Activated CD8-positive, alpha-beta memory T cell treated with anti-CD3 and anti-CD28 coated beads, Interleukin-2, amount 10 ng/mL, durations not matched to agents 7 days and 5 days (primary cell): ENCODE measurements around the gene EPC2. TPM values are rescaled to one million over a fixed set of nuclear protein-coding genes. Genes with fewer than 3 reads are reported as not detected.
"Not testable (repeated sequence)": the region's sequence is repeated elsewhere in the genome, so short reads cannot be mapped to it uniquely, and the experiment has no call there.

Source experiments
- ATAC-seq: fragments of 150-1000 bp; cut with Tn5 transposase; one replicate; pipeline ENCODE4 v1.10.0; 2021; ENCODE audit warnings: moderate library complexity
- CTCF ChIA-PET: fragments of 350-600 bp; sonication (Branson Sonifier 250); formaldehyde crosslinking; loops from one replicate; lab custom pipeline; 2021; ENCODE audit warnings: antibody characterized with exemption; lab: Charles Lee
- DNase-seq: peaks from one replicate; pipeline ENCODE4 v3.0.0-alpha.2; 2020
- H3K27ac Mint-ChIP-seq: one replicate; pipeline ENCODE4 v1.8.0; 2021; ENCODE audit warnings: mild to moderate bottlenecking, mixed read lengths
- H3K27me3 Mint-ChIP-seq: one replicate; pipeline ENCODE4 v1.8.0; 2021; ENCODE audit warnings: mixed read lengths
- H3K36me3 Mint-ChIP-seq: one replicate; pipeline ENCODE4 v1.8.0; 2021; ENCODE audit warnings: mild to moderate bottlenecking, mixed read lengths
- H3K4me1 Mint-ChIP-seq: one replicate; pipeline ENCODE4 v1.8.0; 2021; ENCODE audit warnings: mixed read lengths
- H3K4me3 Mint-ChIP-seq: one replicate; pipeline ENCODE4 v1.8.0; 2021; ENCODE audit warnings: mild to moderate bottlenecking, moderate library complexity, mixed read lengths
- H3K9me3 Mint-ChIP-seq: one replicate; pipeline ENCODE4 v1.8.0; 2022; ENCODE audit warnings: low read depth, mixed read lengths
- total RNA-seq, 2 experiments: library from RNA; stranded (reverse); gene quantifications; one replicate each; pipeline ENCODE4 v1.2.3, GENCODE V29; 2021

EPC2 gene
- total RNA-seq, 2 experiments from 2014 or later: 19.4 to 21.8 TPM

DNA sequence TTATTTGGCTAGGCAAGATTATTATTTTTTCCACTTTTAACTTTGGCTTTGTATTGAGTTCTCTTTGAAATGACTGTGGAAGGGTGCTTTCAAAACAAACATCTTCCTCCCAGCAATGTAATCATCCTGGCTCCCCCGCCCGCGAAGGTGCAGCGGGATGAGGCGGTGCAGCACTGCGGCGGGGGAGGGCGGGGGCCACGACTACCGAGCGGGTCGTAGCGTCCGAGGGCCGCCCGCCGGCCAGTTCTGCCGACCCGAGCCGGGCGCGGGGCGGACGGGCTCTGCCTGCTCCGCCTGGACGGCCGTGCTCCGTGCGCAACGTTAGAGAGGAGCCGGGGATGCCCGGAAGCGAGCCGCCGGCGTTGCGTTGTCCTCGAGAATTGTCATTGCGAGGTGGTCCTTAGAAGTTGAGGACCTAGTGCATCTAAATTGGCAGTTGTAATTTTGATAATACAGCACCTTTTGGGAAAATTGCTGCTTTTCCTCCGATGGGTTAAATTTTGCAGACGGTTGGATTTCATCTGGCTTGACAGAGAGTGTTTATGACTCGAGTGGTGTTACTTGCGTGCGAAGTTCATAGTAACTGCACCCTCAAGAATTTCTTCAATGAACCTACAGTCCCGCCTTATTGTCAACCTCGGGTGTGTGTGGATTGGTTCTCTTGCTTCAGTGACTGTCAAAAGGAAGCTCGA lies 1.1 kb downstream of the EPC2 start:
- H3K9me3 Mint-ChIP-seq: no peaks in the 10 kb centered on the region
- peak overlapping the region; percentile 89 for H3K27ac Mint-ChIP-seq
- H3K4me3 Mint-ChIP-seq: peak overlapping the region; percentile 88
- peaks cover 30% of the 10 kb centered on the region for H3K27me3 Mint-ChIP-seq
- peaks cover 33% of the 10 kb centered on the region for H3K4me1 Mint-ChIP-seq
- ATAC-seq (peak; percentile 65), DNase-seq (peak; percentile 84)
- peaks cover 3% of the 10 kb centered on the region for H3K36me3 Mint-ChIP-seq
- CTCF ChIA-PET: interaction anchor here (0.5 to 1.4 kb wide), 6 partner anchors 92 to 658 kb away, joined by 3 to 5 read pairs (median 3); partner anchors contain the start of genes MBD5 and ORC4

GRCh38 chr2:148646231-148646559 lies 1.6 kb downstream of the EPC2 start:
- peak overlapping the region; percentile 88 for H3K4me3 Mint-ChIP-seq
- peak overlapping the region; percentile 89 for H3K27ac Mint-ChIP-seq
- peaks cover 3% of the 10 kb centered on the region for H3K36me3 Mint-ChIP-seq
- no peaks in the 10 kb centered on the region for H3K9me3 Mint-ChIP-seq
- peaks cover 24% of the 10 kb centered on the region for H3K27me3 Mint-ChIP-seq
- CTCF ChIA-PET: interaction anchor here (0.6 to 1.4 kb wide), 5 partner anchors 93 to 658 kb away, joined by 3 to 5 read pairs (median 3); partner anchors contain the start of genes MBD5 and ORC4
- DNase-seq (no peak), ATAC-seq (no peak)
- H3K4me1 Mint-ChIP-seq: peaks cover 38% of the 10 kb centered on the region

DNA sequence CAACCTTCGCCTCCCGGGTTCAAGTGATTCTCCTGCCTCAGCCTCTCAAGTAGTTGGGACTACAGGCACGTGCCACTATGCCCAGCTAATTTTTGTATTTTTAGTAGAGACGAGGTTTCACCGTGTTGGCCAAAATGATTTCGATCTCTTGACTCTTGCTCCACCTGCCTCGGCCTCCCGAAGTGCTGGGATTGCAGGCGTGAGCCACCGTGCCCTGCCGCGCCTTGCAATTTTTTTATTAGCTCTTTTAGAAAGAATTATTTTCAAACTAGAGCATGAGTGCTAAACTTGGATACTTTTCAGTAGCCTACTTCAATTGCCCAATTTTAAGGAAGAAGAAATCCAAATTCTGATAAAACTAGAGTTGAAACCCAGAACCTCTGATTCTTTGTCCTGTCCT lies 3.2 kb downstream of the EPC2 start:
- not testable (repeated sequence) for H3K36me3 Mint-ChIP-seq

DNA sequence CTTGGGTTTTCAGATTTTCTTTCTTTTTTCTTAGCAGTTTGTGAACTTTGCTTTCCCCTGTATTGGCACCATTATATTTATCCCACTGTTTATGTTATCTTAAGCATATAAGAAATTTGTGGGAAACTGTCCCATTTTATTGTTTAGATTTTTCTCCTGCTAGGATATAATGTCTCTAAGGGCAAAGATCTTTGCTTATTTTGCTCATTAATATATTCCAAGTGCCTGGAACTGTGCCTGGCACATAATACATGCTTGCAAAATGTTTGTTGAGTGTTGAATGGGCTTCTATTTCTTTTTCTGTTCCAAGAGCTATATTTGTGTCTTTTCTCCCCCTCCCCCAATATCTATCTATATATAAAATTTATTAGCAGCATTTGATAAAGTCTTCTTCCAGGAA lies 5.4 kb downstream of the EPC2 start:
- no peaks in the 10 kb centered on the region for H3K27me3 Mint-ChIP-seq
- peaks cover 43% of the 10 kb centered on the region for H3K4me1 Mint-ChIP-seq
- no peak overlapping the region for H3K27ac Mint-ChIP-seq
- DNase-seq (no peak), ATAC-seq (no peak)
- CTCF ChIA-PET: interaction anchor here (1.8 kb wide), 1 partner anchor 8 kb away, joined by 5 read pairs; no protein-coding TSS in a partner anchor
- H3K36me3 Mint-ChIP-seq: peaks cover 3% of the 10 kb centered on the region
- H3K9me3 Mint-ChIP-seq: no peaks in the 10 kb centered on the region
- H3K4me3 Mint-ChIP-seq: no peak overlapping the region

More for the DNA sequence above, 3.2 kb downstream of the EPC2 start:
- not testable (repeated sequence) for H3K9me3 Mint-ChIP-seq, H3K27ac Mint-ChIP-seq, DNase-seq, H3K4me3 Mint-ChIP-seq, ATAC-seq
- CTCF ChIA-PET: interaction anchor here (0.6 to 1.0 kb wide), 2 partner anchors 44 to 279 kb away, joined by 3 read pairs; no protein-coding TSS in a partner anchor
- H3K4me1 Mint-ChIP-seq: peaks cover 47% of the 10 kb centered on the region
- H3K27me3 Mint-ChIP-seq: peaks cover 13% of the 10 kb centered on the region

DNA sequence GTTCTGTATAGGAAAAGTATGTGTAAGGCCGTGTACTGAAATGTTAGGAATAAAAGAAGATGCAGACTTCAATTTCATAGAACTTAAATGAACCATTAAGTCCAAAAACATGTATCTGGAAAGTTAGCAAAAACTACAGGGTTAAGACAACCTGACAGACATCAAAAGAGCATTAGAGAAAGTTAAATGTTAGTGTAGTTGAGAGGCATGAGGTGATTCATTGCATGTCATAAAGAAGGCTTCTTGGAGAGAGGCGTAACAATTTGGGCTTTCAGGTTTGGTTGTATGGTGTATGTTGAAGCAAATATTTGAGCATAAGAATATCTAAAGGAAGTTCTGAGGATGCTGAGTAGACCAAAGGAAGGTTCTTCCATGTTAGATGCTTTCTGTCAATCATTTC lies 6.3 kb downstream of the EPC2 start:
- H3K4me1 Mint-ChIP-seq: peaks cover 45% of the 10 kb centered on the region
- CTCF ChIA-PET: no interaction called here
- no peak overlapping the region for H3K4me3 Mint-ChIP-seq
- peaks cover 3% of the 10 kb centered on the region for H3K36me3 Mint-ChIP-seq
- DNase-seq: no peak
- no peaks in the 10 kb centered on the region for H3K27me3 Mint-ChIP-seq
- no peaks in the 10 kb centered on the region for H3K9me3 Mint-ChIP-seq
- no peak overlapping the region for H3K27ac Mint-ChIP-seq
- no peak for ATAC-seq

- ATAC-seq (no peak), DNase-seq (no peak)
- Mint-ChIP-seq H3K27ac (no peak overlapping the region), H3K9me3 (no peaks in the 10 kb centered on the region), H3K4me3 (no peak overlapping the region), H3K27me3 (no peaks in the 10 kb centered on the region), H3K36me3 (peaks cover 1% of the 10 kb centered on the region), H3K4me1 (peaks cover 47% of the 10 kb centered on the region)
- CTCF ChIA-PET: no interaction called here
These were observed 7.4 kb downstream of the EPC2 start for GRCh38 chr2:148651972-148652371.

DNA sequence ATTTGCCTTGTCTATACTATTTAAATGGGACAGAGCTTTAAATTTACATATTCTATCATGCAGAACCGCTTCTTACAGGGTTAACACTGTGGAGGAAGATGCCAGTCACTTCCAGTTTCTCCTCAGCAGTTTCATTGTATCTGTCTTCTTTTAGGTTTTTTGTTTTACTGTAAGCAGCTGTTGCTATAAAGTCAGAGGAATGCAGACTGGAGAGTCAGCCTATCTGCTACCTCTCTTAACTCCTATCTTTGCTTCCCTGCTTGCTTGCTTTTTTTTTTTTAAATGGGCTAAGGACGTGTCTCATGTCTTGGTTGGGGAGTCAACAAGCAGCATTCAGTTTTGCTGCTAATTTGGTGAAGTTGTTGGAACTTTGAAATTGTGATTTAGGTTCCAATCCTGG lies 8.9 kb downstream of the EPC2 start:
- no peak overlapping the region for H3K27ac Mint-ChIP-seq
- no peaks in the 10 kb centered on the region for H3K27me3 Mint-ChIP-seq
- H3K36me3 Mint-ChIP-seq: peaks cover 1% of the 10 kb centered on the region
- H3K4me1 Mint-ChIP-seq: peaks cover 57% of the 10 kb centered on the region
- DNase-seq (no peak), ATAC-seq (peak; percentile 30)
- H3K4me3 Mint-ChIP-seq: no peak overlapping the region
- CTCF ChIA-PET: no interaction called here
- H3K9me3 Mint-ChIP-seq: no peaks in the 10 kb centered on the region

DNA sequence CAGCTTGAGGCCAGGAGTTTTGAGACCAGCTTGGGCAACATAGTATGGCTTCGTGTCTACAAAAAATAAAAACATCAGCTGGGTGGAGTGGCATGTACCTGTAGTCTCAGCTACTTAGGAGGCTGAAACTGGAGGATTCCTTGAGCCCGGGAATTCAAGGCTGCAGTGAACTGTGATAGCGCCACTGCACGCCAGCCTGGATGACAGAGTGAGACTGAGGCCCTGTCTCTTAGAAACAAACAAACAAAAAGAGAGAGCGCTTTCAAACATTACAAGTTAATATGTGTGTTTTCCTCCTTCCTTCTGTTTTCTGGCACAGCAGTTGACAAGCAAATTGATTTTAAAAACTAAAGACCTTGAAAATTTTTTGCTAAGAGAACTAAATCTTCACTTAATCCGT lies 9.9 kb downstream of the EPC2 start:
- CTCF ChIA-PET: no interaction called here
- DNase-seq (no peak), ATAC-seq (no peak)
- Mint-ChIP-seq H3K27me3 (no peaks in the 10 kb centered on the region), H3K27ac (no peak overlapping the region), H3K4me3 (no peak overlapping the region), H3K4me1 (peaks cover 57% of the 10 kb centered on the region), H3K9me3 (no peaks in the 10 kb centered on the region), H3K36me3 (no peaks in the 10 kb centered on the region)

GRCh38 chr2:148656516-148656915 lies 12.0 kb downstream of the EPC2 start:
- H3K4me3 Mint-ChIP-seq: no peak overlapping the region
- ATAC-seq: no peak

GRCh38 chr2:148658807-148659722 lies 14.5 kb downstream of the EPC2 start:
- H3K36me3 Mint-ChIP-seq: peaks cover 7% of the 10 kb centered on the region
- peak overlapping the region; percentile 74 for H3K27ac Mint-ChIP-seq
- CTCF ChIA-PET: no interaction called here
- peak; percentile 84 for ATAC-seq
- no peak for DNase-seq
- no peaks in the 10 kb centered on the region for H3K9me3 Mint-ChIP-seq
- H3K4me1 Mint-ChIP-seq: peaks cover 44% of the 10 kb centered on the region
- H3K4me3 Mint-ChIP-seq: no peak overlapping the region
- no peaks in the 10 kb centered on the region for H3K27me3 Mint-ChIP-seq

More at GRCh38 chr2:148656516-148656915, 12.0 kb downstream of the EPC2 start:
- Mint-ChIP-seq H3K27ac (no peak overlapping the region), H3K27me3 (no peaks in the 10 kb centered on the region), H3K36me3 (no peaks in the 10 kb centered on the region), H3K9me3 (no peaks in the 10 kb centered on the region), H3K4me1 (peaks cover 64% of the 10 kb centered on the region)
- CTCF ChIA-PET: no interaction called here
- DNase-seq: no peak

- peaks cover 7% of the 10 kb centered on the region for H3K36me3 Mint-ChIP-seq
- H3K27me3 Mint-ChIP-seq: no peaks in the 10 kb centered on the region
- no peak overlapping the region for H3K4me3 Mint-ChIP-seq
- ATAC-seq (no peak), DNase-seq (no peak)
- H3K27ac Mint-ChIP-seq: no peak overlapping the region
- no peaks in the 10 kb centered on the region for H3K9me3 Mint-ChIP-seq
- peaks cover 42% of the 10 kb centered on the region for H3K4me1 Mint-ChIP-seq
- CTCF ChIA-PET: no interaction called here
These were observed 16.4 kb downstream of the EPC2 start for GRCh38 chr2:148660999-148661398.

- H3K9me3 Mint-ChIP-seq, ATAC-seq, H3K27ac Mint-ChIP-seq, H3K36me3 Mint-ChIP-seq, H3K27me3 Mint-ChIP-seq, H3K4me3 Mint-ChIP-seq, DNase-seq, CTCF ChIA-PET: not testable (repeated sequence)
- H3K4me1 Mint-ChIP-seq: peaks cover 40% of the 10 kb centered on the region
These were observed 17.8 kb downstream of the EPC2 start for GRCh38 chr2:148662332-148662731.

DNA sequence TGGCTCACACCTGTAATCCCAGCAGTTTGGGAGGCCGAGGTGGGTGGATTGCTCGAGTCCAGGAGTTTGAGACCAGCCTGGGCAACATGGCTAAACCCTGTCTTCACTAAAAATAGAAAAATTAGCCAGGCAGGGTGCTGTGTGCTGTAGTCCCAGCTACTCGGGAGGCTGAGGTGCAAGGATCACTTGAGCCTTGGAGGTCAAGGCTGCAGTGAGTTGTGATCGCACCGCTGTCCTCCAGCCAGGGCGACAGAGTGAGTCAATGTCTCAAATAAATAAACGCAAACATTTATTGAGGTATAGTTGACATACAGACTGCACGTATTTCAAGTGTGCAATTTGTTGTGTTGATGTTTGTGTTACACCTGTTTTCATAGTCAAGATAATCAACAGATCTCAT lies 19.7 kb downstream of the EPC2 start:
- CTCF ChIA-PET: no interaction called here
- Mint-ChIP-seq H3K4me3 (no peak overlapping the region), H3K36me3 (peaks cover 9% of the 10 kb centered on the region), H3K27ac (no peak overlapping the region), H3K9me3 (no peaks in the 10 kb centered on the region), H3K27me3 (no peaks in the 10 kb centered on the region), H3K4me1 (peaks cover 31% of the 10 kb centered on the region)
- DNase-seq (no peak), ATAC-seq (no peak)
